Activated T-helper 9 cell treated with anti-CD3 and anti-CD28 coated beads, Interleukin-2, amount 50 U/mL, for 16 hours (primary cell): ENCODE results near the gene RIIAD1.
"Not testable (repeated sequence)": the region's sequence is repeated elsewhere in the genome, so short reads cannot be mapped to it uniquely, and the experiment has no call there.

ENCODE experiments used
- DNase-seq: peaks from one replicate; pipeline ENCODE4 v3.0.0-alpha.2; 2020; ENCODE audit warnings: low read depth

RIIAD1 gene

GRCh38 chr1:151720974-151721787, at the start of gene RIIAD1:
Gene RIIAD1 (plus strand): TSS chr1:151721522. CDS start chr1:151721537, 15 bp downstream.
- peak; percentile 25 for DNase-seq

GRCh38 chr1:151673407-151673806, 47.9 kb upstream of the RIIAD1 start:
- DNase-seq, result no peak

- no peak for DNase-seq
Observed at GRCh38 chr1:151680391-151680790, 40.9 kb upstream of the RIIAD1 start.

GRCh38 chr1:151680826-151681225, 40.5 kb upstream of the RIIAD1 start:
- DNase-seq, result no peak

- no peak for DNase-seq
Observed at GRCh38 chr1:151681923-151682322, 39.4 kb upstream of the RIIAD1 start.

GRCh38 chr1:151682901-151683300, 38.4 kb upstream of the RIIAD1 start:
- DNase-seq, result not testable (repeated sequence)

- no peak for DNase-seq
Observed at GRCh38 chr1:151684128-151684527, 37.2 kb upstream of the RIIAD1 start.

- DNase-seq, result no peak
Observed at GRCh38 chr1:151686561-151686960, 34.8 kb upstream of the RIIAD1 start.

- no peak for DNase-seq
Observed at GRCh38 chr1:151689494-151689893, 31.8 kb upstream of the RIIAD1 start.

- no peak for DNase-seq
Observed at GRCh38 chr1:151692226-151692625, 29.1 kb upstream of the RIIAD1 start.

GRCh38 chr1:151693057-151693651, 28.2 kb upstream of the RIIAD1 start:
- no peak for DNase-seq

GRCh38 chr1:151701515-151701914, 19.8 kb upstream of the RIIAD1 start:
- DNase-seq, result no peak

- no peak for DNase-seq
Observed at GRCh38 chr1:151702936-151703335, 18.4 kb upstream of the RIIAD1 start.

- no peak for DNase-seq
Observed at GRCh38 chr1:151703813-151704212, 17.5 kb upstream of the RIIAD1 start.

- no peak for DNase-seq
Observed at GRCh38 chr1:151704246-151704645, 17.1 kb upstream of the RIIAD1 start.

GRCh38 chr1:151705146-151705545, 16.2 kb upstream of the RIIAD1 start:
- no peak for DNase-seq

- no peak for DNase-seq
Observed at GRCh38 chr1:151705753-151706463, 15.4 kb upstream of the RIIAD1 start.

- DNase-seq, result no peak
Observed at GRCh38 chr1:151706464-151707415, 14.6 kb upstream of the RIIAD1 start.

GRCh38 chr1:151707541-151708065, 13.7 kb upstream of the RIIAD1 start:
- no peak for DNase-seq

GRCh38 chr1:151708891-151709290, 12.4 kb upstream of the RIIAD1 start:
- DNase-seq, result no peak

GRCh38 chr1:151710187-151710840, 11.0 kb upstream of the RIIAD1 start:
- peak; percentile 15 for DNase-seq
